NCI-H146 (cell line): ENCODE measurements around the gene NLK.
A peak's percentile ranks its signal among the peaks of the same experiment; 100 is the strongest.
"Not testable (repeated sequence)": the region's sequence is repeated elsewhere in the genome, so short reads cannot be mapped to it uniquely, and the experiment has no call there.

Experiments used
- DNase-seq: peaks from one replicate; lab custom pipeline; 2025; lab: John Stamatoyannopoulos, UW

NLK gene

GRCh38 chr17:28072936-28073533, 30.6 kb downstream of the NLK start:
- no peak for DNase-seq

- DNase-seq, result no peak
Observed at GRCh38 chr17:28074010-28074409, 31.5 kb downstream of the NLK start.

GRCh38 chr17:28076144-28076543, 33.7 kb downstream of the NLK start:
- no peak for DNase-seq

GRCh38 chr17:28077140-28077539, 34.7 kb downstream of the NLK start:
- DNase-seq, result not testable (repeated sequence)

GRCh38 chr17:28078341-28079229, 36.1 kb downstream of the NLK start:
- no peak for DNase-seq

- DNase-seq, result no peak
Observed at GRCh38 chr17:28081467-28081866, 39.0 kb downstream of the NLK start.

- DNase-seq, result no peak
Observed at GRCh38 chr17:28085766-28086165, 43.3 kb downstream of the NLK start.

- DNase-seq, result no peak
Observed at GRCh38 chr17:28086519-28086918, 44.0 kb downstream of the NLK start.

GRCh38 chr17:28087743-28088142, 45.3 kb downstream of the NLK start:
- DNase-seq, result no peak

GRCh38 chr17:28090551-28090950, 48.1 kb downstream of the NLK start:
- DNase-seq, result no peak

- DNase-seq, result no peak
Observed at GRCh38 chr17:28092088-28092487, 49.6 kb downstream of the NLK start.

- DNase-seq, result no peak
Observed at GRCh38 chr17:28093999-28094716, 51.7 kb downstream of the NLK start.

GRCh38 chr17:28096756-28097155, 54.3 kb downstream of the NLK start:
- no peak for DNase-seq

- no peak for DNase-seq
Observed at GRCh38 chr17:28097254-28097653, 54.8 kb downstream of the NLK start.

GRCh38 chr17:28097901-28098300, 55.4 kb downstream of the NLK start:
- DNase-seq, result no peak

- DNase-seq, result not testable (repeated sequence)
Observed at GRCh38 chr17:28098591-28098990, 56.1 kb downstream of the NLK start.

- DNase-seq, result no peak
Observed at GRCh38 chr17:28100251-28100650, 57.8 kb downstream of the NLK start.

GRCh38 chr17:28100936-28101335, 58.5 kb downstream of the NLK start:
- DNase-seq, result no peak

- DNase-seq, result no peak
Observed at GRCh38 chr17:28101919-28102318, 59.4 kb downstream of the NLK start.

- peak; percentile 1 for DNase-seq
Observed at GRCh38 chr17:28105501-28105900, 63.0 kb downstream of the NLK start.

- no peak for DNase-seq
Observed at GRCh38 chr17:28110184-28110583, 67.7 kb downstream of the NLK start.

GRCh38 chr17:28112181-28112580, 69.7 kb downstream of the NLK start:
- no peak for DNase-seq

- DNase-seq, result no peak
Observed at GRCh38 chr17:28112606-28113005, 70.1 kb downstream of the NLK start.
